ENCODE results near the gene SHROOM2. TPM values are rescaled to one million over a fixed set of nuclear protein-coding genes. Genes with fewer than 3 reads are reported as not detected.

Gene SHROOM2
- total and polyA plus RNA-seq, 9 of the 15 experiments (the other 6 are each of a cell fraction or from before 2014, with no cell fraction given): not detected

- no peak overlapping the region for H2AFZ ChIP-seq (ENCODE audit: low read depth, low read length)
- in situ Hi-C loops (cut with MboI): no loop called here
- FAIRE-seq: no peak
Observed at GRCh38 chrX:9873360-9873759, 87.1 kb downstream of the SHROOM2 start.

More at GRCh38 chrX:9873360-9873759, 87.1 kb downstream of the SHROOM2 start:
- POLR2A ChIA-PET: no interaction called here
- H3K9me3 ChIP-seq (replicated peaks; ENCODE audit: control insufficient read depth, insufficient read depth, low read depth, low read length): no peaks in the 10 kb centered on the region
- TF ChIP-seq SLC30A9 (CRISPR knock-in tag; IDR thresholded peaks at IDR 0.05): no peak
- no peak for TF ChIP-seq ZSCAN32 (CRISPR knock-in tag; IDR thresholded peaks at IDR 0.05)
- TF ChIP-seq FOSL1 (tag; conservative IDR thresholded peaks at IDR 0.05): no peak
- no peak for TF ChIP-seq SMARCA5 (IDR thresholded peaks at IDR 0.05)
- TF ChIP-seq ZNF140 (CRISPR knock-in tag; IDR thresholded peaks at IDR 0.05): no peak
- no peak for TF ChIP-seq HNRNPH1 (optimal IDR thresholded peaks at IDR 0.05; ENCODE audit: low read depth, low read length)
- TF ChIP-seq ZNF274 (IDR thresholded peaks at IDR 0.05; ENCODE audit: borderline replicate concordance, low read depth, low read length): no peak
- no peak for TF ChIP-seq NCOR1 (IDR thresholded peaks at IDR 0.05)
- TF ChIP-seq ELK3 (CRISPR knock-in tag; IDR thresholded peaks at IDR 0.05): no peak
- no peak for TF ChIP-seq MEF2A (IDR thresholded peaks at IDR 0.05; ENCODE audit: control insufficient read depth, low read depth, low read length)
- no peak for TF ChIP-seq NFIX (CRISPR knock-in tag; IDR thresholded peaks at IDR 0.05; ENCODE audit: low read depth)
- WGBS (ENCODE audit: insufficient coverage, low coverage, missing lambda C conversion rate): 14% methylated on average over 11 of the region's 12 CpGs
- no peak overlapping the region for H3K4me2 ChIP-seq (ENCODE audit: insufficient read depth, low read length)
- H3K9me1 ChIP-seq (ENCODE audit: control insufficient read depth, insufficient read depth, low read length): no peaks in the 10 kb centered on the region
- no peaks in the 10 kb centered on the region for H3K79me2 ChIP-seq (ENCODE audit: control insufficient read depth, insufficient read depth, low read length)
- BruUV-seq (replicated peaks): no TSS peak
- no peak for ATAC-seq
- H3K27ac ChIP-seq (ENCODE audit: extremely low read depth, low read depth, low read length): no peak overlapping the region
- no peak overlapping the region for H3K4me3 ChIP-seq
- no peaks in the 10 kb centered on the region for H4K20me1 ChIP-seq (replicated peaks; ENCODE audit: control insufficient read depth, insufficient read depth, low read length)
- no peaks in the 10 kb centered on the region for H3K4me1 ChIP-seq (replicated peaks in 1 of 2; ENCODE audit: control insufficient read depth in 2 of 2, insufficient read depth in 2 of 2, low read length in 2 of 2)
- intact Hi-C loops (cut with micrococcal nuclease): no loop called here
- CTCF ChIA-PET (ENCODE audit: low intra/inter-chr PET ratio): interaction anchor here (1.4 to 4.0 kb wide), 2 partner anchors 120 to 246 kb away, joined by 3 to 42 read pairs; no protein-coding TSS in a partner anchor
- no peak for DNase-seq (ENCODE audit: extremely low read depth in 1 of 4, low spot score in 3 of 4)
- H3K27me3 ChIP-seq (ENCODE audit: control insufficient read depth in 2 of 2, insufficient read depth in 2 of 2, low read length in 2 of 2): peaks cover 2 to 16% of the 10 kb centered on the region in 2 experiments; a peak in 2 of 5 replicates
- H3K9ac ChIP-seq (ENCODE audit: insufficient read depth in 1 of 2, low read depth in 2 of 2, low read length in 2 of 2): no peak overlapping the region
- H3K36me3 ChIP-seq (ENCODE audit: control insufficient read depth, insufficient read depth, low read length): no peaks in the 10 kb centered on the region
